Ecto neural progenitor cell (in vitro differentiated cells): ENCODE results near the gene GPM6B.
"Not testable (repeated sequence)": the region's sequence is repeated elsewhere in the genome, so short reads cannot be mapped to it uniquely, and the experiment has no call there.

ENCODE experiments used
- DNase-seq: peaks from one replicate; pipeline ENCODE4 v3.0.0-alpha.2; 2018; ENCODE audit warnings: low spot score

The GPM6B gene

DNA sequence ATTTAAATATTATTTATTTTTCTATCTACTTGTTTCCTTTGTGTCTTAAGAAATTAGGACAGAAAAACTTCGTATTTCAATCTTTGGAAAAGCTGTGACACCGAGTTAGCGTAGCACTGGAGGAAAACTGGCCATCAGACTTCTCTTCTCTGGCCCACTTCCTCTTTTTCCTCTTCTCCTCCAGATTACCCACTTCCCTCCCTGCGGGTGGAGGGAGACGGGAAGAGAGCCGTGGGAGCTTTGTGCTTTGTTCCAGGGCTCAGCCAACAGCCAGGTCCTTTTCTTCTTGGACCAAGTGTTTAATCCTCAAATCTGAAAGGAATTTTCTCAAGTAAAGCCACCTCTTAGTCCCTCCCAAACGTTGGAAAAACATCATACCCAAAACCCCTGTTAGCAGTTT lies 52.6 kb downstream of the GPM6B start:
- no peak for DNase-seq

DNA sequence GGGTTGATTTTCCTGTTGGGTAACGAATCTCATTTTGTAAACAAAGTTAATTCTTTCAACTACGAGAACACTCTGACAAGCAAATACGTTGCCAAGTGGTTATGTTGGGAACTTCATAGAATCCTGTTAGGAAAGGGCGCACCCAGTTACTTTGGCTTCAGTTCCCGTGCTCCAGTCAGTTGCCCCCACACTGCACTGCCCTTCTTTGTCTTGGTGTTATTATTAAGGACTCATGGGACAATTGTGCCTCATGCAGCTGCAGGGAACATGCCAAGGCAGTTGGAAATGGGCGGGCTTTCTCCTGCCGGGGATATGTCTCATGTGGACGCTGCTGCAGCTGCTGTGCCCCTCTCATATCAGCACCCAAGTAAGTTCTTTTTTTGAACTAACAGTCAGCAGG lies 53.4 kb downstream of the GPM6B start:
- no peak for DNase-seq

DNA sequence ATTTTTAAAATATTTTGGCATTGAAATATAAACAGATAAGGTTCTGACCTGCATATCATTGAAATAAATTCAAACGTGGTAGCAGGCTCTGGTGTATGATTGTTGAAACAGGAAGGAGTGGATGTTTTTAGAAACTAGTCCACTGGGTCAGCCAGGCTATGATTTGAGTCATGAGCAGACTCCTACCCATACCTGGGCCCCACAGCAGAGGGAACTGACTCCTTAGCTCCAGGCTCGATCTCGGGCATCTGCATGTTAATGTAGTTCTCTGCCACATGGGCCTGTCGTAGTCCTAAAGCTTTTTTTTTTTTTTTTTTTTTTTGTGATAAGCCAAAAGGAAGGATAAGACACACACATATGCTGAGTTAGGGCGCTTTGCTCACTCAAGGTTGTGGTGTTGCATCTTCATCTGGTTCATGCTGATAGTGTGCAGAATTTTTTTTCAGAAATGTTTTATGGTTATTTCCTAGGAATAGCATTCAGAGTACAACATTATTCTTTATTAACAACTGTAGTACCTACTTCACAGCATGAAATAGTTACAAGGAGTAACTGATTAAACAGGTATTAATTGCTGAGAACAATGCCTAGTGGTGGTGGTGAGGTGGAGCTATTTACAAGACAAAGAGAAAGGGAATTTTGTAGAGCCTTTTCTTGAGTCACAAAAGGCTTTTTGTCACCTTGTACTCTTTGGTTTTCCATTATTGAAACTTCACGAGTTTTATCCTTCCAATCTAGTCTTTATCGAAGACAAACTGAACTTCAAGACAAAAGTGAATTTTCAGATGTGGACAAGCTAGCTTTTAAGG lies 55.1 kb downstream of the GPM6B start:
- DNase-seq, result no peak

DNA sequence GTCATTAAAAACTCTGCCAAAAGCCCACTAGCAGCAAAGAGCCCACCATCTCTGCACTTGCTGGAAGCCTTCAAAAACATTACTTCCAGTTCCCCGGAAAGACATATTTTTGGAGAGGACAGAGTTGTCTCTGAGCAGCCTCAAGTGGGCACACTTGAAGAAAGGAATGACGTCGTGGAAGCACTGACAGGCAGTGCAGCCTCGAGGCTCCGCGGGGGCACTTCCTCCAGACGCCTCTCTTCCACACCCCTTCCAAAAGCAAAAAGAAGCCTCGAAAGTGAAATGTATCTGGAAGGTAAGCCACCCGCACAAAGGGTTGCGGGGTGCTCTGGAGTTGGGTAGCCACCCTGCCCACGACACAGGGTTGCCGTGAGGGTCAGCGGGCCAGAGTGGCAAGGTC lies 56.5 kb downstream of the GPM6B start:
- DNase-seq, result no peak

DNA sequence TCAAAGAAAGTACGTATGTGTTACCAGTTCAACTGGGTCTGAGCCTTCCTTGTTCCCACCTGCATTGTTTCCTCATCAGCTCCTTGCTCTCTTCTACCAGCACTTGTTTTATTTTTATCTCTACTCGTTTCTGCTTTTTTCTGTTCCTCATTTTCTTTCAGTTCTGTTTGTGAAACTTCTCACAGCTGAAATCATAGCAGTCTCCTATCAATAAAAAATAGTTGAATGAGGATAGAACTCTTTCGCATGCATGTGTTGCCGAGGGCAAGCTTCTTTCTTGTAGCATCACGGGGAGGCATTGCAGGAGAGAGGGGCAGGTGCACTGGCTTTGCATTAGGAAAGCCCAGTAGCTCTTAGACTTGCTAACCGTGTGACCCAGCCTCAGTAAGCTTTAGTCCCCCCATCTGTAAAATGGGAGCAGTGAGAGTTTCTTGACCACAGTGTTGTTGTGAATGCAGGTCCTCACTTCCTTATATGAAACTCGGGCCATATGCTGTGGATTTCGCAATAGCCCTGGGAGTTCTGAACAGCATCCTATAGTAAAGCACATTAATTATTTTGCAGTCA lies 57.7 kb downstream of the GPM6B start:
- DNase-seq, result no peak

DNA sequence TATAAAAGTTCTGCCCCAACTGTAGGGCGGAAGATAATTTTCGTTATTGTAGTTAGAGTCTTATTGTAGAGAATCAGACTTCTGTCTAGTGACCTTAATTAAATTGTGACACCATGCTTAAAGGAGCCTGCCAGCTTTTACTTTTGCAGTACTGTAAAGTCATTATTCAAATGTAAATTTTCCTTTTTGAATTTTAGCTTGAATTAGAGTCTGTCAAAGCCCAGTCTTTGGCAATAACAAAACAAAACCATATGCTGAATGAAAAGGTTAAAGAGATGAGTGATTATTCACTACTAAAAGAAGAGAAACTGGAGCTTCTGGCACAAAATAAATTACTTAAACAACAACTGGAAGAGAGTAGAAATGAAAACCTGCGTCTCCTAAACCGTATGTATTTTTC lies 60.5 kb downstream of the GPM6B start:
- no peak for DNase-seq

DNA sequence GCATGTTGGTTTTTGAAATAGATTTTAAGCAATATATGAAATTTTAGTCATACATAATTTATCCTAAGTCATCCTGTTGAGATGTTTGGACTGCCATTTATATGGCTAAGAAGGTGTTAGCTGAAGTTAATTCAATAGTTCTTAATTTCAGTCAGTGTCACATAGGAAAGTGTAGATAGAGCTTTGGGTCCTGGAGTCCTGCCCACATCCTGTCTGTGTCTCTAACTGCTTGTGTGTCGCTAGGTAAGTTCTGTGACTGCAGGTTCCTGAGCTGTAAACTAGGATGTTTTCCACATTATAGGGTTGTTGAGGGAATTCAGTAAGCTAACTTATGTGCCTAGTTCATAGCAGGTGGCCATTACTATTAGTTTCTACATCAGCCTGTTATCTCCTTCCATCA lies 61.6 kb downstream of the GPM6B start:
- no peak for DNase-seq

DNA sequence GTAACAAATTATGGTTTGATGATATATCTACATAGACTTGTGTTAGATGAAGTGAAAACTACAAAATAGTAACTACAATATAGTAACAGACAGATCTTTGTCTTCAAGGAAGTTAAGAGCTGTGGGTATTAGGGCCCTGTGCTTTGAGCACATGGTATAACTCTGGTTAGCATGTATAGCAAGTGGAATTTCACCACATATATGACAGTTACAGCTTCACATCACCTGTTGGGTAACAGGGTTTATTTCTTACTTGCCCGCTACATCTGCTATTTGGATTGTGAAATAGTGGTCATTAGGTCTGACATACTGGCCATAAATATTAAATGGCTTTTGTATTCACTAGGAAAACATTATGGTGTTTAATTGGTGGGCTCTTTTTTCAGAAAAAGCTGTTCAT lies 62.1 kb downstream of the GPM6B start:
- DNase-seq, result no peak

DNA sequence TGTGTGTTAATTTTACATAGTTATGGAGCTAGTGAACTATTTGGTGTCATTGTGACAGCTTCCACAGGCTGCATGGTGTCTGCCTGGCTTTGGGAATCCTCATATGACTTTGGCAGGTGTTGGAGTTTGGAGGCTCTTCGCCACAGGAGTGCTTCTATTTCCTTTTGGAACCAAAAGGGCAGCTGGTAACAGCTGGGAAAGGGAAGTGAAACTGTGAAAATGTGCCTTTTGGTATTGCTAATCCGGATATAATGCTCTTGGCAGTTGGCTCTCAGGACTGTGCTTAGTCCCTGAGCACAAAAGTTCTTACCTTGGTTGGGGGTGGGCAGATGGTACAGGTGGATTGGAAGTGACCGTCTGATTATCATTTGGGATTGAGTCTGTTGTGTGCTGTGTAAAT lies 64.2 kb downstream of the GPM6B start:
- no peak for DNase-seq

DNA sequence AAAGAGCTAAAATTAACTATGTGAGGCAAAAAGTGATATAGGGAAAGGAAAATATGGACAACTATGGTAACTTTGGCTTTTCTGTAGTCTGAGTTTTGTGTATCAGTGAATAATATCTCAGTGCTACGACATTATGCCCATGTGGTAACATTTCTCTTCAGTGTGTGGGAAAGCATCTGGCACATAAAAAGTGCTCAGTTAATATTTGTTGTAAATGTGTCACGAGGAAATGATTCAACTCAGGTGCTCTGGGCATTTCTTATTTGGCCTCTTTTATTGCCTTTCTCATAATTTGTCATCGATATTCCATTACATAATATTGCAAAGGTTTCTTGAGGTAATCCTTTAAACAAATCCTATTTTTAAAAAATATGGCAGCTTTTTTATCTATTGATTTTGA lies 64.8 kb downstream of the GPM6B start:
- no peak for DNase-seq

DNA sequence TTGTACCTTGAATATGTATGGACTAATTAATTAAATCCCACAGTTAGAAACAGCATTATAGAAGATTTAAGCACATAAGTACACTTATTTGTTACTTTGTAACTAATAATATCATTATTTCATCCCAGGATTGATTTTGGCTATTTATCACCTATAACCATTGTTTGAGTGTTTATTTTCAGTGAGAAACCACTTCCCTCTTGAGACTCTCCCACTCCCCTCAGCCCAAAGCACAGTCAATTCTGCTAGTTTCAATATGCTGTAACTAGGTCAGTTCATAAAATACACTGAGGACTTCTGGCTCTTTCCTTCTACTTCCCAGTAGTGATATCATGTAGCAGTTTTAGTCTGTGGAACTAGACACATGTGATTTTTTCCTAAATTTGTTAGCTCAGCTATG lies 66.1 kb downstream of the GPM6B start:
- no peak for DNase-seq

DNA sequence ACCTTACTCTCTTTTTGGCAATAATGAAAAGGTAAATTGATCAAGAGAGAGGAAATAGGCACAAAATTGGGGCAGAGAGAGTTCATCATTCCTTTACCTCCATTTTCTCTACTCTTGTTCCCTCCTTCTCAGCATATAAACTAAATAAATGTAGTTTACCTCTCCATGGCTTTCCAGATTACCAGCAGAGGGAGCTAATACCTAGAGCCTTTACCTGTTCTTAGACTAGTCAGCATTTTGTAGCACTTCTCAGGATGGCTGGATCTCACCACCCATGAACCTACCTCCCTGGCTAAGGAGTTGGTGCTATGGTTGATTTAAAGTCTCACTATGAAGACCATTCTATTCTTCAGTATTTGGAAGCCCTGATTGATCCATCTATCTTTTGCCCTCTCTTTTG lies 66.7 kb downstream of the GPM6B start:
- DNase-seq, result no peak

DNA sequence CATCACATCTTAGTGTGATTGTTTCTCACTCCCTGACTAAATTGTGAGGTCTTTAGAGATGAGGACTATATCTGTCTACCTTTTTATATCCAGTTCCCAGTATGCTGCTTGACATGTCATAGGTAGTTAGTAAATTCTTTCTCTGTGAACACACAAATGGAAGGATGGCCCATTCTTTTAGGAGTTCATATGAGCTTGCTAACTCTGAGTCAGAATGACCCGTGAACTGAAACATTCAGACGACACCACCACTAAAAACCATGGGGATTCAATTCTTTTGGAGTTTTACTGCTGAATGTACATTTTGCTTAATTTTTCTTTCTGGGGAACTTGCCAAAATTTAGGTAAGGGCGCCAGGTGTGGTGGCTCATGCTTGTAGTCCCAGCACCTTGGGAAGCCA lies 68.4 kb downstream of the GPM6B start:
- no peak for DNase-seq

DNA sequence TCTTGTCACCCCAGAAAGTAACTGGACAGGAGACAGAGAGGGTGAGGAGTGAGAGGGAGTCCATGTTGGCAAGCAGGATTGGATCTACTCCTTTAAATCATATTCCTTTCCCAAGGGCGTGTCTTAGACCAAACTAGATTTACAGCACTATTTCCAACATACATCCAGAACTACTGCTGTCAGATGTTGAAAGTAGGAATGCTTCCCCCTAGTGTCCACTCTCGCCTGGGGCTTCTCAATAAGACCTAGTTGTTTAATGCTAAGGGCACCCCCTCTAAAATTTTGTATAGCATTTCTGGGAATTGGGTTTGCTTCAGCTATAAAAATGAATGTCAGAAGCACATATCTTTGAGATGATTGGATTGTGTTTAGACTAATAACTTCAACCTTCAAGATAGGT lies 69.1 kb downstream of the GPM6B start:
- no peak for DNase-seq

DNA sequence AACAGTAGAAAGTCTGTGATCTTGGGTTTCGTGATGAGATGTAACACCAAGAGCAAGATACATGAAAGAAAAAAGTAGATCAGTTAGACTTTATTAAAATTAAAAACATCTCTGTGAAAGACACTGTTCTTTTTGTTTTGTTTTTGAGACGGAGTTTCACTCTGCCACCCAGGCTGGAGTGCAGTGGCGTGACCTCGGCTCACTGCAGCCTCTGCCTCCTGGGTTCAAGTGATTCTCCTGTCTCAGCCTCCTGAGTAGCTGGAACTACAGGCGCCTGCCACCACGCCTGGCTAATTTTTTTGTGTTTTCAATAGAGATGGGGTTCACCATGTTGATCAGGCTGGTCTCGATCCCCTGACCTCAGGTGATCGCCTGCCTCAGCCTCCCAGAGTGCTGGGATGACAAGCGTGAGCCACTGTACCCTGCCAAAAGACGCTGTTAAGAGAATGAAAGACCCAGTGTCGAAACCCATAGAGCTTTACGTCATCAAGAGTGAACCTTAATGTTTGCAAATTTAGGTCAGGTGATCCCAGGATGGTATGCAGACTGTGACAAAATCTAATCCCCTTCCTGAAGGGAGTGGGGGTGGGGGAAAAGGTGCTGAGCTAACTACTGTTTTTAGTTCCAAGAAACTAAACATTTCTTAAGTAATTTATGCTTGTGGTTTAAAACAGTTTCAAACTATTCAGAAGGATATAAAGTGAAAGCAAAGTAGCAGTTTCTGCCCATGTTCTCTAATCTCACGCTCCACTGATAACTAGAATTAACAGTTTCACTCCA lies 74.3 kb downstream of the GPM6B start:
- DNase-seq, result no peak

DNA sequence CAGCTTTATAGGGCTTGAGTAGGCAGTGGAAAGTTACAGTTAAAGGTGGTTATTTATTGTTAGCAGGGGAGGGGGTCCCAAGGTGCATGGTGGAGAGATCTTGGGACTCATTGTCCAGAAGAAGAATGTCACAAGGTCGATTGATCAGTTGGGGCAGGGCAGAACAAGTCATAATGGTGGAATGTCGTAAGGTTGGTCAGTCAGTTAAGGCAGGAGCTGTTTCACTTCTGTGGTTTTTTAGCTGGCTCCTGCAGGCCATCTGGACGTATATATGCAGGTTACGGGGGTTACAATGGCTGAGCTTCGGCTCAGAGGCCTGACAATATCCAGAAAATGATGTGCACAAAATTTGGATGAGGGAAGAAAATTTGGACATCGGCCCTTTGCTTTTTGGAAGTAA lies 75.2 kb downstream of the GPM6B start:
- no peak for DNase-seq

DNA sequence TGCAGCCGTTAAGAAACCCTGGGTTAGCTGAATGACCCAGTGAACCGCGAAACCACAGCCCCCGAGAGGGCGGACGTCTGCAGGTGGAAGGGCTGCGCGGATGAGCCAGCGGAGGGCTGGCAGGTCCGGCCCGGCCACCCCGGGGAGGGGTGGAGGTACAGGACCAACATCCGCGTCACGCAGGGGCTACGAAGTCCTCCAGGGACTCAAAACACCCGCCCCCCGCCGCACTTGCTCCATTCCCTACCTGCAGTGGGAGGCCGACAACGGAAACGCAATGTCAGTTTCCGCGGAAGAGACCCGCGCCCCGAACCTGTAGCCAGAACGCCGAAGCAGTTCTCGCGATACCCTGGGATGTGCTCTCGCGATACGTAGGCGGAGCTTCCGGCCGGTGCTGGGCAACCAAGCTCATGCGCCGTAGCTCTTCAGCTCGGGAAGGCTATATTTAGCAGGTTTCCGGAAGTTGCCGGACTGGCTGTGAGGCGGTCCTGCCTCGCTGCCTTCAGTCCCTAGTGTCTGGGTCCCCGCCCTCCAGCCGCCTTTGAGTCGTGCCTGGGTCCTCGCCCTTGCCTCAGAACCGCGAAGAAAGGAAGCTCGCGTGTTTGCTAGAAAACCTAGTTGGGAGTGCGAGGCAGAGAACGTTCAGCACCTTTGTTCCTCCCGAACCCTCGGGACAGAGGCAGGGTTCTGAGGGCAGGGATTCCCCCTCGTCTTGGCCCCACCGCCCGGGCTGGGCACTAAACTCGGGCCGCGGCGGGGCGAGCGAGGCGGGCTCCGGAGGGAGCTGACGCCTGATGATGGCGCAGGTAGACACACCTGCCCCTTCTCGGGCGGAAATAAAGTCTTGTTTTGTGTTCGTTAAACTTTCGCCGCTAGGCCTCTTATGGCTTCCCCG lies 82.4 kb downstream of the GPM6B start, which contains the start of the genes OFD1 and TRAPPC2:
Gene OFD1, plus strand, starts transcription at position 471 of the 895 bp plus-strand sequence. Its CDS starts 324 bp downstream, at position 795.
Gene TRAPPC2, minus strand, starts transcription at position 343 of the 895 bp plus-strand sequence. CDS start 14,657 bp downstream, outside the sequence.
- DNase-seq, result peak; percentile 89

DNA sequence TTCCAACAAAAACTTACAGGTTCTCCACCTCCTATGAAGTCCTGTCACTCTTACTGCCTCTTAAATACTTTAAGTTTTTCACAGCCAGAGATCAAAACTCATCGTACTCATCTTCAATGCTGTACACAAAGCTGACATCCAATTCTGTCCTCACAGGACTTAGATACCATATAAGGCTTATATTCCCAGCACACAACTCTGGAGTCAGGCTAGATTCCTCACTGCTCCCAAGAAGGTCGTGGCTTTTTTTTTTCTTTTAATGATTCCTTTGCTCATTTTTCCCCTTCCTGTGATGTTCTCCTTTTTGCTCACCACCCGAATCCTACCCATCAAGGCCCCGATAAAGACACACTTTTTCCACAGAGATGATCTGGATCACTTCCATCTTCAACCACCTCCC lies 83.4 kb downstream of the GPM6B start:
- no peak for DNase-seq

DNA sequence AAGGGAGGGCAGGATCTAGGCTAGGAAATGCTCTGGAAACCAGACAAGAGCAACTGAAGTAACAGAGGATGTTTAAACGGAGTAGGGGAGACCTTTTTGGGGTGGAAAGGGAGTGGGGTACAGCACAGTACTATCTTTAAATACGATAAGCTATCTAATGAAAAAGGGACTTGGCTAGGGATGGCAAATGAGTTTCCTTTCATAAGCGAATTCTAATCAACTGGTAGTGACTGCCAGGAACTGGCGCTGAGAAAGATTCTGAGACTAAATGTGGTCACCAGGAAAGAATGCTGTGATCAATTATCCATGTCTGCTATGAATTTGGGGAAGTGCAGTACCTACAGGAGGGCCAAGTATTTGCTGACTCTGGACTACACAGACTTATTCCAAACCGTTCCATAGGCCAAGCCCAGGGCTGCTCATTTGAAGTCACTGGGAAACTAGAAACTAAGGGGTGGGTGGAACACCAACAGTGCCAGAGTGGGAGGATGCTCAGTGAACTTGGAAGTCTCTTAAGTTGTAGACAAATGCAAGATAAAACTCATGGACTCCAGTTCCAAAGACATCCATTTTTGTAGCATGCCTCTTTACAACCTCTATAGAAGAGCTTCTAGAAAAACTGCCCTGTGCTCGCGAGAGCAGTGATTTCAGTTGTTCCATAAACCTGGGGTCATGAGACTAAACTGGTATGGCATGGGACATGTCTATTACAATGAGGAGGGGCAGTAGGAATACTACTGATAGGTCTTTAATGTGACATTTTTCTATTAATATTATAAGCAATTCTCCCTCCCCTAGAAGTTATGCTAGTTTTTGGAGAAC lies 84.4 kb downstream of the GPM6B start:
- DNase-seq, result no peak

DNA sequence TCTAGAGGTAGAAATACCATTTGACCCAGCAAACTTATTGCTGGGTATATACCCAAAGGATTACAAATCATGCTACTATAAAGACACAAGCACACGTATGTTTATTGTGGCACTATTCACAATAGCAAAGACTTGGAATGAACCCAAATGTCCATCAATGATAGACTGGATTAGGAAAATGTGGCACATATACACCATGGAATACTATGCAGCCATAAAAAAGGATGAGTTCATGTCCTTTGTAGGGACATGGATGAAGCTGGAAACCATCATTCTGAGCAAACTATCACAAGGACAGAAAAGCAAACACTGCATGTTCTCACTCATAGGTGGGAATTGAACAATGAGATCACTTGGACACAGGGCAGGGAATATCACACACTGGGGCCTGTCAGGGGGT lies 86.4 kb downstream of the GPM6B start:
- not testable (repeated sequence) for DNase-seq

DNA sequence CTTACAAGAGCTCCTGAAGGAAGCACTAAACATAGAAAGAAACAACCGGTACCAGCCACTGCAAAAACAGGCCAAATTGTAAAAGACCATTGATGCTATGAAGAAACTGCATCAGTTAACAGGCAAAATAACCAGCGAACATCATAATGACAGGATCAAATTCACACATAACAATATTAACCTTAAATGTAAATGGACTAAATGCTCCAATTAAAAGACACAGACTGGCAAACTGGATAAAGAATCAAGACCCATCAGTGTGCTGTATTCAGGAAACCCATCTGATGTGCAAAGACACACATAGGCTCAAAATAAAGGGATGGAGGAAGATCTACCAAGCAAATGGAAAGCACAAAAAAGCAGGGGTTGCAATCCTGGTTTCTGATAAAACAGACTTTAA lies 90.3 kb downstream of the GPM6B start:
- not testable (repeated sequence) for DNase-seq
